Activated gamma-delta T cell (primary cell): Measurements from ENCODE around the gene HEPN1.
"Not testable (repeated sequence)": the region's sequence is repeated elsewhere in the genome, so short reads cannot be mapped to it uniquely, and the experiment has no call there.

Experiments
- DNase-seq: peaks from one replicate; lab custom pipeline; 2025; lab: John Stamatoyannopoulos, UW

HEPN1 gene

DNA sequence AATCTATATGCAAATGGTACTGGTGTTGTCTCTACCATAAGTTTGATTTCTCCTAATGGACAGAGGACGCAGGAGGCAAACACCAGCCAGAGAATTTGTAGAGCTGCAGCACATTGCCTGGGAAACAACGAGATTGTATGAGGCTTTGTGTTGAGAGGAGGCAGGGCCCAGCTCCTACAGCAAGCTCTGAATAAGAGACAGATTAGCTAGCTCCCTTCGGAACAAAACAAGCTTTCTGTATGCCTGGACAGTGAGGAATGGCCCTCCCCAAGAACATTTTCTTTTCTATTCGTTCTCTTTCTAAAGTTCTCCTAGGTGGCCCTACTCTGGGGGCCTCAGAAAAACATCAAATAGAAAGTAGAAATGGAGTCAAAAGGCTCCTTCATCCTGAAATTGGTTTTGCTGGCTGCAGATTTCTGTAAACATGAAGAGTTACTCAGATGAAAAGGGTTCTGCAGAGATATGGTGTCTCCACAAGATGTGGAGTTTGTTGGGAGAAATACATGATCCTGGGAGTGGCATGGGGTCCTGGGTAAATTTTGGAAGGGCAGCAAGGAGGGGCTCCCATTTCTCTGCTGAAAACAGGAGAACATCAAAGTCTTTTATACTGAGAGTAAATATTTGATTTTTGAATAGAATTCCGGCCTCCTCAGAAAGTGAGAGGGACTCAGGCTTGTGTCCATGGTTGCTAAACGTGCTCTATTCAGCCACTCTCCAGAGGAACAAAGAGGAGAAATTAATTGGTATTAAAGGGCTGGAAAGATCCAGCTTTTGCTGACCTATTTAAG lies 23.6 kb downstream of the HEPN1 start:
- DNase-seq: no peak

DNA sequence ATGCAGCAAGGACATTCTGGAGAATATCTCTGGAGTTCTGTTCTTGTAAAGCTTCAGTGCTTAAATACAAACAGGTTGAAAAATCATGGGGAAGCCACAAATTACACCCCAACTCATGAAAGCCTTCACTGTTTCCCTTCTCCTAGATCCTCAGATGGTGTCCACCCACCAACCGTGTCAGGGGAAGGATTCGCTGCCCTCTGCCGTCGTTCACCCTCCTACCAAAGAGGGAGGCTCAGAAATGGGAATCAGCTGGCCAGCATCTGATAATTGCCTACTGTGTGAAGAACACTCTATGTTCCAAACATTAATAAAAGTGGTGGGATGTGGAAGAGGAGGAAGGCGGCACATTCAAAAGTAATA lies 24.2 kb downstream of the HEPN1 start:
- no peak for DNase-seq

GRCh38 chr11:124943741-124944140 lies 24.7 kb downstream of the HEPN1 start:
- no peak for DNase-seq

DNA sequence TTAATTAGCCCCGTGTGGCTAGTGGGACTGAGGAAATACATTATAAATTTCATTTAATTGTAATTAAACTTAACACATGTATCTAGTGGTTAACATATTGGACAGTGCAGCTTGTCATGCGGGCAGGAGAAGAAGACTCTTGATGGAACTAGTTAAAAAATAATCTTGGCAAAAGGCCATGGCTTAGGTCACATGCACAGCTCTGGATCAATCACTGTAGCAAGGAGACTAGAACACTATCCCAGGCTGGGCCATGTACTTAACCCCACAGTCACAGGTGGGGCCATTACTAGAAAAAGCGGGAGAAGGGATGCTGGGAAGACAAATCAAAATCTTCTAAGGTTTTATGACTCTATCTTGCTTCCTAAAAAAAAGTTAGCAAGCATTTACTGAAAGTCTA lies 25.5 kb downstream of the HEPN1 start:
- DNase-seq: no peak

- DNase-seq: no peak
Measured at GRCh38 chr11:124945826-124946225, 26.8 kb downstream of the HEPN1 start.

DNA sequence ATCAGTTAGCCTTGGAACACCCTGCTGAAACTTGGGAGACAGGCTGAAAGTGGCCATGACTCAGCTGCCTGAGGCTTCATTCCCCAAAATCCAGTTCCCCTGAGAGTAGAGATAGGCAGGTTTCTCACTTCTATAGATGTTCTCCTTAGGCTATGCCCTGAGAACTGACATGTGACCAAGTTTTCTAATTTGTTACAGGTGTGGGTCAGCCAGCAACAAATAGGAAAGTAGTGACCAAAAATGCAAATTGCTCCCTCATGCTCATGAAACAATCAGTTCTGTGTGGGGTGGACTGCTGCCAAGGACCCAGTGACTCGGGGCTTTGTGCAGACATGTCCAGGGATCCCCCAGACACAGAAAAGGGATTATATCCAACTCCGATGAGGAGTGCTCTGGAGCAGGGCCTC lies 27.7 kb downstream of the HEPN1 start:
- no peak for DNase-seq

DNA sequence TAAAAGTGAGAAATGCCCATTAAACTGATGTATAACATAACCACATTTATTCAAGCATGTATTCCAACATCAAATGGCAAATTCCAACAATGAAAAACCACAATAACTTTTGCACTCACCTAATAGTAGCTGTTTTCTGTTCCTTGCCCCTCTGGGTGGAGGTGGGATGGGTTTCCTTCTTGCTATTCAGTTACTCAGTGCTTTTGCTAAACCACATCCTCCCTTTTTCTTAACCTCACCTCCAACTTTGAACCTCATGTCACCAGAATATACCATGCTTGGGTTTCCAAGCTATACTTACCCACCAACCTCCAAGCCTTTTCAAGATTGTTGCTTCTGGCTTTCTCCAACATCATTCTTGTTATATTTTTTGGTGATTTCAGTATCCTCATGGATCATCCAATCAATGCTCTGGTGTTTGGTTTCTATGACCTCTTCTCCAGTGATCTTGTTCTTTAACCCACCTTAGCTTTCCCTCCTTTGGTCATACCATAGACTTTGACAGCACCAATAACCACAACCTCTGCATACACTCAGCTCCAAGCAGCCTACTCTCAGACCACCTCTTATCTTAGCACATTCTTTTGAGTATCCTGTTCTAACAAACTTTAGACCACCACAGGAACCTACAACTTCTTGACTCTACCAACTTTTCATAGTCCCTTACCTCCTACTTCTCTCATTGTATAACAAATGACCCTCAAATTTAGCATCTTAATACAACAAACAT lies 31.7 kb downstream of the HEPN1 start:
- no peak for DNase-seq

GRCh38 chr11:124951341-124951740 lies 32.3 kb downstream of the HEPN1 start:
- no peak for DNase-seq

- peak; percentile 81 for DNase-seq
Measured at GRCh38 chr11:124953753-124954589, 34.9 kb downstream of the HEPN1 start, which contains the start of gene CCDC15. Gene CCDC15 (plus strand): TSS chr11:124954202. CDS start chr11:124954733, 531 bp downstream.

- no peak for DNase-seq
Measured at GRCh38 chr11:124954590-124954955, 35.5 kb downstream of the HEPN1 start.

DNA sequence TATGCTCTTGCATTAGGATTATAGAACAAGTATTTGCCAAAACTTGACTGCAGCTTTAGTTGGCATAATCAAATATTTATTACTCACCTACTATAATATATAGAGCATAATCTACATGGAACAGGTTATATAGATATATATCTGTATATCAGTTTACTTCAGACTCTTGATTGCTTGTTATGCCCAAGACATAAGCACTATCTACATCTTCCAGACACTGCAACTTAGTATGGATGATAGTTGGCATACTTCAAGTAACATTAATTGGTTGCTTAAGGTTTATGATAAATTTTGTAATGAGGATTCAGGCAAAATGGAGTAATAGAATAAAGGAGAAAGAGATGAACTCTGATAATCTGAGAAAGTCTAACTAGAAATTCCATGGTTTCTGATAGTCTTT lies 36.0 kb downstream of the HEPN1 start:
- no peak for DNase-seq

DNA sequence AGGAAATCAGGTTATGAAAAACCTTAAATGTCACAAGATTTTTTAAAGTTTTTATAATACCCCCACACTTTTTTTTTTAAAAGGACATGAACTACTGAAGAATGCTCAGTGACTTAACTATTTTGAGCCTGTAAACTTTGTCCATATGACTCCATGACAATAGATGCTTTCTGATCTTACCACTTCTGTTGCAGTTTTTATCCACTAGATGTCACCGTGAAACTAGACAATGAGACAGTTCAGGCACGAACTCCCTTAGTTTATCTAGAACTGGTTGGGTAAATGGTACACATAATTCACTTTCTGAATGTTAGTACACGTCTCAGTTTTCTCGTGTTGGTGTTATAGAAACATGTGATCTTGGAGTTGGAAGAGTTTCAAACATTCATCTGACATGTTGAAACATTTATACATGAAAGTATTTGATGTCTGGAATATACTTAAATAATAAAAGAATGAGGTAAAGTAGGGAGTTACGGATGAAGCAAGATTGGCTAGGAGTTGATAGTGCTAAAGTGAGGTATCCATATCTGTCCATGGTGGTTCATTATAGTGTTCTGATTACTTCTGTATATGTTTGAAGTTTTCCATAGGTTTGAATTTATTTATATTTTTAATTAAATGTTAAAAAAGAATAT lies 43.0 kb downstream of the HEPN1 start:
- no peak for DNase-seq

GRCh38 chr11:124968197-124968596 lies 49.1 kb downstream of the HEPN1 start:
- not testable (repeated sequence) for DNase-seq
